NT2/D1 (cell line): ENCODE results near the gene MAML2.

Experiments used
- SUZ12 ChIP-seq: IDR thresholded peaks from 2 replicates; pipeline ENCODE4 v1.6.1; 2011; ENCODE audit not compliant: insufficient read length, insufficient read depth; ENCODE audit errors: extremely low read depth
- YY1 ChIP-seq: IDR thresholded peaks from 2 replicates; pipeline ENCODE4 v1.6.1; 2011; ENCODE audit not compliant: insufficient read length, insufficient read depth

DNA sequence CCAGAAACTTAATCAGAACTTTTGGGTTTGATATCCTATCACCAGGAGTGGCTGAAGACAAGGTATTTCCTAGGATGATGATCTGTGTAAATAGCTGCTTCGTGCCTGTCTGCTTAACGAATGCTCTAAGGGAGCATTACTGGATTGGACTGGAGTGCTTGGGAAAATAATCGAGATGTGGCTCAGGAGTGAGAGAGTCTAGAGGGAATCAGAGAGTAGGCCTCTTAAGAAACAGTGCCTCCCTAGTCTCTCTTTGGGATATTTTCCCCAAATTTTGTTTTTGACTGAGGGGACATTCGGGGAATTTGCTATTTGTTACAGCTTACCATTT is 2.5 kb downstream of the MAML2 start:
- TF ChIP-seq YY1 = no peak
- no peak for TF ChIP-seq SUZ12
